ENCODE measurements around the gene MSANTD7. TPM values are rescaled to one million over a fixed set of nuclear protein-coding genes. Genes with fewer than 3 reads are reported as not detected.

The MSANTD7 gene
- total RNA-seq, 1 donor from 2014 or later: 6.7 TPM

GRCh38 chr10:14873090-14873760 lies 35.1 kb downstream of the MSANTD7 start:
- ATAC-seq (no peak), DNase-seq (no peak)
- Histone ChIP-seq H3K27me3 (no peaks in the 10 kb centered on the region), H3K4me3 (no peak overlapping the region), H3K36me3 (peaks cover 22% of the 10 kb centered on the region), H3K27ac (no peak overlapping the region), H3K9me3 (no peaks in the 10 kb centered on the region), H3K4me1 (peaks cover 8% of the 10 kb centered on the region)
- no peak for TF ChIP-seq CTCF (IDR thresholded peaks at IDR 0.05)
- intact Hi-C loops (cut with DNase I): no loop called here

GRCh38 chr10:14875941-14876340 lies 37.8 kb downstream of the MSANTD7 start:
- Histone ChIP-seq H3K36me3 (no peaks in the 10 kb centered on the region), H3K27me3 (no peaks in the 10 kb centered on the region), H3K4me3 (no peak overlapping the region), H3K9me3 (no peaks in the 10 kb centered on the region), H3K4me1 (peaks cover 14% of the 10 kb centered on the region), H3K27ac (no peak overlapping the region)
- no peak for ATAC-seq
- intact Hi-C loops (cut with DNase I): no loop called here
- no peak for DNase-seq
- TF ChIP-seq CTCF (IDR thresholded peaks at IDR 0.05): no peak

GRCh38 chr10:14876764-14877163 lies 38.7 kb downstream of the MSANTD7 start:
- Histone ChIP-seq H3K4me3 (no peak overlapping the region), H3K27me3 (no peaks in the 10 kb centered on the region), H3K27ac (no peak overlapping the region), H3K9me3 (no peaks in the 10 kb centered on the region), H3K4me1 (peaks cover 14% of the 10 kb centered on the region), H3K36me3 (no peaks in the 10 kb centered on the region)
- DNase-seq (no peak), ATAC-seq (no peak)
- no peak for TF ChIP-seq CTCF (IDR thresholded peaks at IDR 0.05)
- intact Hi-C loops (cut with DNase I): no loop called here

GRCh38 chr10:14878266-14879123 lies 40.4 kb downstream of the MSANTD7 start, which contains the start of gene SUV39H2:
SUV39H2 (plus strand) TSS chr10:14878866; CDS start chr10:14878889, 23 bp downstream.
- no peak for TF ChIP-seq CTCF (IDR thresholded peaks at IDR 0.05)
- ATAC-seq (peak; percentile 97), DNase-seq (peak; percentile 98)
- H3K4me1 ChIP-seq: peaks cover 14% of the 10 kb centered on the region
- peak within 1 kb of the TSS; percentile 93 for H3K4me3 ChIP-seq
- H3K27ac ChIP-seq: peak within 1 kb of the TSS; percentile 94
- H3K36me3 ChIP-seq: no peaks in the 10 kb centered on the region
- intact Hi-C loops (cut with DNase I): no loop called here
- no peaks in the 10 kb centered on the region for H3K27me3 ChIP-seq
- H3K9me3 ChIP-seq: no peaks in the 10 kb centered on the region

- no peak for TF ChIP-seq CTCF (IDR thresholded peaks at IDR 0.05)
- ATAC-seq (no peak), DNase-seq (no peak)
- Histone ChIP-seq H3K36me3 (no peaks in the 10 kb centered on the region), H3K9me3 (no peaks in the 10 kb centered on the region), H3K27ac (peak overlapping the region; percentile 70), H3K27me3 (no peaks in the 10 kb centered on the region), H3K4me1 (peaks cover 14% of the 10 kb centered on the region), H3K4me3 (peak overlapping the region; percentile 93)
- intact Hi-C loops (cut with DNase I): no loop called here
Observed at GRCh38 chr10:14879124-14879927, 41.2 kb downstream of the MSANTD7 start.
